ENCODE measurements around the gene SNTG2.

DNA sequence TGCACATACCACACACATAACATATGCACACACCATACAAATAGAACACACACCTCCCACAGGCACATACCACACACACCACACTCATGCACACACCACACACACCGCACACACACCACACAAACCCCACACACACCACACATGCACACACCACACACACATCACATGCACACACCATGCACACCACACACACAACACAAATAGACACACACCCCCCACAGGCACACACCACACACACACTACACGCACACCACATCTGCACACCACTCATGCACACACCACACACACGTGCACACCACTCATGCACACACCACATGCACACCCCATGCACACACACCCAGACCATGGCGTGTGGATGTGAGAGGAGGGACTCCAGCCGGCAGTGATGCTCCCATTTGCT lies 300.9 kb downstream of the SNTG2 start:
- TF ChIP-seq, protein P1, sequence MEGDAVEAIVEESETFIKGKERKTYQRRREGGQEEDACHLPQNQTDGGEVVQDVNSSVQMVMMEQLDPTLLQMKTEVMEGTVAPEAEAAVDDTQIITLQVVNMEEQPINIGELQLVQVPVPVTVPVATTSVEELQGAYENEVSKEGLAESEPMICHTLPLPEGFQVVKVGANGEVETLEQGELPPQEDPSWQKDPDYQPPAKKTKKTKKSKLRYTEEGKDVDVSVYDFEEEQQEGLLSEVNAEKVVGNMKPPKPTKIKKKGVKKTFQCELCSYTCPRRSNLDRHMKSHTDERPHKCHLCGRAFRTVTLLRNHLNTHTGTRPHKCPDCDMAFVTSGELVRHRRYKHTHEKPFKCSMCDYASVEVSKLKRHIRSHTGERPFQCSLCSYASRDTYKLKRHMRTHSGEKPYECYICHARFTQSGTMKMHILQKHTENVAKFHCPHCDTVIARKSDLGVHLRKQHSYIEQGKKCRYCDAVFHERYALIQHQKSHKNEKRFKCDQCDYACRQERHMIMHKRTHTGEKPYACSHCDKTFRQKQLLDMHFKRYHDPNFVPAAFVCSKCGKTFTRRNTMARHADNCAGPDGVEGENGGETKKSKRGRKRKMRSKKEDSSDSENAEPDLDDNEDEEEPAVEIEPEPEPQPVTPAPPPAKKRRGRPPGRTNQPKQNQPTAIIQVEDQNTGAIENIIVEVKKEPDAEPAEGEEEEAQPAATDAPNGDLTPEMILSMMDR (IDR thresholded peaks at IDR 0.05; ENCODE audit: low read depth, low read length, poor library complexity, severe bottlenecking): no peak
- TF ChIP-seq EZH2phosphoT487 (IDR thresholded peaks at IDR 0.05; ENCODE audit: borderline replicate concordance, low read length): no peak

All from DOHH2 (cell line).